ENCODE results near the gene CPT1C.

DNA sequence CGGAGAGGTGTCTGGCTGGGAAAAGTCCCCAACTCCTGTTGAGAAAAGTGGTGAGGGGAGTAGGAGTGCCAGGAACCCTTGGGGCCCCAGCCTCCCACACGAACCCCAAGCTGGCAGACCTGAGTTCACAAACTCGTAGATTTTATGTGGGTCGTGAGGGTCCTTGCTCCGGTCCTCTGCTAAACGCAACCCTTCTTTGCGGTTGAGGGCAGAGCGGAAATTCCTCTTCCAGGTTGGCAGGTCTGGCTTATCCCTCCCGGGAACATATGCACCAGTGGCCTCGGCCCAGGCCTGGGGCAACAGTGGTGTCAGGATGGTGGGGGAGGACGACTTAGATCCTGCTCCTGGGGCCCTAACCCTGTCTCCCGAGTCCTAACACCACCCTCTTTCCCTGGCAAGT is 27.7 kb upstream of the CPT1C start:
- no peak for TF ChIP-seq POLR2A (IDR thresholded peaks at IDR 0.05)
- TF ChIP-seq, protein P1, sequence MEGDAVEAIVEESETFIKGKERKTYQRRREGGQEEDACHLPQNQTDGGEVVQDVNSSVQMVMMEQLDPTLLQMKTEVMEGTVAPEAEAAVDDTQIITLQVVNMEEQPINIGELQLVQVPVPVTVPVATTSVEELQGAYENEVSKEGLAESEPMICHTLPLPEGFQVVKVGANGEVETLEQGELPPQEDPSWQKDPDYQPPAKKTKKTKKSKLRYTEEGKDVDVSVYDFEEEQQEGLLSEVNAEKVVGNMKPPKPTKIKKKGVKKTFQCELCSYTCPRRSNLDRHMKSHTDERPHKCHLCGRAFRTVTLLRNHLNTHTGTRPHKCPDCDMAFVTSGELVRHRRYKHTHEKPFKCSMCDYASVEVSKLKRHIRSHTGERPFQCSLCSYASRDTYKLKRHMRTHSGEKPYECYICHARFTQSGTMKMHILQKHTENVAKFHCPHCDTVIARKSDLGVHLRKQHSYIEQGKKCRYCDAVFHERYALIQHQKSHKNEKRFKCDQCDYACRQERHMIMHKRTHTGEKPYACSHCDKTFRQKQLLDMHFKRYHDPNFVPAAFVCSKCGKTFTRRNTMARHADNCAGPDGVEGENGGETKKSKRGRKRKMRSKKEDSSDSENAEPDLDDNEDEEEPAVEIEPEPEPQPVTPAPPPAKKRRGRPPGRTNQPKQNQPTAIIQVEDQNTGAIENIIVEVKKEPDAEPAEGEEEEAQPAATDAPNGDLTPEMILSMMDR (IDR thresholded peaks at IDR 0.05) = no peak

All from lower leg skin (tissue), 3 donors.